H1 (cell line): ENCODE data around the gene PCBP2. TPM values are rescaled to one million over a fixed set of nuclear protein-coding genes. Genes with fewer than 3 reads are reported as not detected.

Source experiments
- CTCF ChIA-PET: fragments of 300-600 bp; sonication (Branson Sonifier 250); formaldehyde crosslinking; loops from one replicate; lab custom pipeline; 2021; ENCODE audit not compliant: partially characterized antibody; lab: Charles Lee
- POLR2A ChIA-PET: fragments of 300-600 bp; sonication (Branson Sonifier 250); formaldehyde crosslinking; loops from one replicate; lab custom pipeline; 2021; ENCODE audit warnings: inconsistent platforms; ENCODE audit not compliant: partially characterized antibody; lab: Charles Lee
- DNase-seq, 2 experiments: peaks; one replicate each; pipeline versions ENCODE4 v3.0.0 to v3.0.0-alpha.2; 2010 to 2022; ENCODE audit warnings: low spot score in 2 of 2, low read depth in 1 of 2, mixed read lengths in 1 of 2
- FAIRE-seq: peaks from 2 replicates; lab custom pipeline; 2011; peaks lifted over from hg19 to GRCh38; lab: Jason Lieb, UNC
- H2AFZ ChIP-seq: 2 replicates; pipeline ENCODE4 v1.8.1; 2012; ENCODE audit warnings: low read length, inconsistent platforms
- H2AK5ac ChIP-seq: 2 replicates; pipeline ENCODE4 v1.6.1; 2013; ENCODE audit warnings: low read depth, low read length
- H2BK120ac ChIP-seq: replicated peaks from 2 replicates; pipeline ENCODE3; 2013; ENCODE audit warnings: low read depth, low read length, inconsistent platforms
- H2BK12ac ChIP-seq: 2 replicates; pipeline ENCODE4 v1.6.1; 2013; ENCODE audit warnings: low read depth, low read length
- H2BK15ac ChIP-seq: 2 replicates; pipeline ENCODE4 v1.6.1; 2013; ENCODE audit warnings: low read length
- H2BK20ac ChIP-seq: 2 replicates; pipeline ENCODE4 v1.6.1; 2013; ENCODE audit warnings: low read length
- H2BK5ac ChIP-seq: 2 replicates; pipeline ENCODE4 v1.6.1; 2013; ENCODE audit warnings: low read depth, low read length
- H3K14ac ChIP-seq: 2 replicates; pipeline ENCODE4 v1.6.1; 2013; ENCODE audit warnings: inconsistent platforms; ENCODE audit not compliant: insufficient read length
- H3K18ac ChIP-seq: 2 replicates; pipeline ENCODE4 v1.6.1; 2013; ENCODE audit warnings: low read length; ENCODE audit errors: extremely low read depth
- H3K23ac ChIP-seq: 2 replicates; pipeline ENCODE4 v1.6.1; 2013; ENCODE audit warnings: inconsistent platforms; ENCODE audit not compliant: insufficient read length
- H3K23me2 ChIP-seq: 2 replicates; pipeline ENCODE4 v1.6.1; 2013; ENCODE audit warnings: low read depth, low read length
- H3K27ac ChIP-seq: 2 replicates; pipeline ENCODE4 v1.6.1; 2011; ENCODE audit warnings: low read depth, low read length, inconsistent platforms
- H3K27me3 ChIP-seq, 4 experiments: replicated peaks in 1 of 4; 1 replicate in 1 of 4; 2 replicates in 3 of 4; pipeline versions ENCODE4 v1.6.1 to v1.8.1; 2011 to 2013; ENCODE audit warnings: low read length in 3 of 4, mild to moderate bottlenecking in 3 of 4, inconsistent platforms in 2 of 4, mixed read lengths in 2 of 4, moderate library complexity in 1 of 4; ENCODE audit not compliant: control insufficient read depth in 3 of 4, insufficient read depth in 3 of 4; ENCODE audit errors: extremely low read depth in 1 of 4
- H3K36me3 ChIP-seq, 4 experiments: 2 replicates each; pipeline versions ENCODE4 v1.6.1 to v1.8.1; 2011 to 2013; ENCODE audit warnings: mild to moderate bottlenecking in 4 of 4, low read length in 3 of 4, moderate library complexity in 2 of 4, control low read depth in 1 of 4, inconsistent platforms in 1 of 4; ENCODE audit not compliant: insufficient read depth in 4 of 4, control insufficient read depth in 2 of 4
- H3K4ac ChIP-seq: replicated peaks from 2 replicates; pipeline ENCODE3; 2013; ENCODE audit warnings: low read length, low read depth, mixed read lengths, inconsistent platforms; ENCODE audit not compliant: insufficient read length
- H3K4me1 ChIP-seq, 4 experiments: replicated peaks in 1 of 4; 1 replicate in 1 of 4; 2 replicates in 3 of 4; pipeline versions ENCODE4 v1.6.1 to v1.8.1; 2011 to 2013; ENCODE audit warnings: low read length in 3 of 4, inconsistent platforms in 2 of 4, mixed read lengths in 1 of 4; ENCODE audit not compliant: insufficient read depth in 4 of 4, control insufficient read depth in 3 of 4
- H3K4me2 ChIP-seq, 2 experiments: 2 replicates each; pipeline versions ENCODE4 v1.6.1 to v1.8.1; 2011 to 2013; ENCODE audit warnings: low read depth in 2 of 2, low read length in 2 of 2, control low read depth in 1 of 2, inconsistent platforms in 1 of 2, mild to moderate bottlenecking in 1 of 2; ENCODE audit not compliant: insufficient read depth in 1 of 2
- H3K4me3 ChIP-seq, 4 experiments: fragments of 200-600, 300-600 bp in 1 of 4; sonication (generic), shearing (Covaris generic), sonication (Bioruptor Twin) in 1 of 4; 2 replicates each; pipeline versions ENCODE4 v1.5.1 to v1.8.1; 2011 to 2016; ENCODE audit warnings: low read length in 4 of 4, low read depth in 3 of 4, control low read depth in 2 of 4, inconsistent platforms in 2 of 4, mild to moderate bottlenecking in 2 of 4, mixed read lengths in 1 of 4, moderate library complexity in 1 of 4; ENCODE audit not compliant: insufficient read depth in 2 of 4; ENCODE audit errors: extremely low read depth in 1 of 4
- H3K56ac ChIP-seq: replicated peaks from 2 replicates; pipeline ENCODE3; 2013; ENCODE audit warnings: low read depth, mild to moderate bottlenecking, mixed read lengths, low read length, inconsistent platforms; ENCODE audit not compliant: insufficient read length
- H3K79me1 ChIP-seq: 2 replicates; pipeline ENCODE4 v1.6.1; 2013; ENCODE audit warnings: low read depth, low read length, control low read depth
- H3K79me2 ChIP-seq, 2 experiments: 2 replicates each; pipeline versions ENCODE4 v1.6.1 to v1.8.1; 2012 to 2013; ENCODE audit warnings: low read length in 2 of 2, mild to moderate bottlenecking in 2 of 2, inconsistent platforms in 1 of 2; ENCODE audit not compliant: insufficient read depth in 2 of 2, control insufficient read depth in 1 of 2
- H3K9ac ChIP-seq, 4 experiments: replicated peaks in 1 of 4; 1 replicate in 1 of 4; 2 replicates in 3 of 4; pipeline versions ENCODE4 v1.6.1 to v1.8.1; 2011 to 2013; ENCODE audit warnings: low read depth in 3 of 4, low read length in 3 of 4, control low read depth in 2 of 4, mild to moderate bottlenecking in 2 of 4, moderate library complexity in 2 of 4, inconsistent platforms in 1 of 4; ENCODE audit errors: extremely low read depth in 1 of 4
- H3K9me3 ChIP-seq, 2 experiments: 2 replicates each; pipeline versions ENCODE4 v1.6.1 to v1.8.1; 2012 to 2013; ENCODE audit warnings: mild to moderate bottlenecking in 2 of 2, moderate library complexity in 2 of 2, control low read depth in 1 of 2, inconsistent platforms in 1 of 2, low read depth in 1 of 2, low read length in 1 of 2, mixed read lengths in 1 of 2; ENCODE audit not compliant: insufficient read depth in 2 of 2
- H4K20me1 ChIP-seq, 2 experiments: replicated peaks in 1 of 2; 2 replicates each; pipeline versions ENCODE3 to v1.8.1; 2011 to 2013; ENCODE audit warnings: inconsistent platforms in 2 of 2, low read length in 2 of 2, mild to moderate bottlenecking in 1 of 2; ENCODE audit not compliant: insufficient read depth in 2 of 2, control insufficient read depth in 1 of 2
- H4K5ac ChIP-seq: 2 replicates; pipeline ENCODE4 v1.6.1; 2013; ENCODE audit warnings: low read length, low read depth, mixed read lengths, inconsistent platforms; ENCODE audit not compliant: insufficient read length
- H4K8ac ChIP-seq: 2 replicates; pipeline ENCODE4 v1.8.0; 2013; ENCODE audit warnings: mild to moderate bottlenecking, moderate library complexity, low read length, inconsistent platforms; ENCODE audit not compliant: insufficient read depth; ENCODE audit errors: extremely low read depth
- H4K91ac ChIP-seq: replicated peaks from 2 replicates; pipeline ENCODE3; 2013; ENCODE audit warnings: low read length, mixed read lengths, inconsistent platforms; ENCODE audit not compliant: insufficient read length
- POLR2A ChIP-seq, 2 experiments: IDR thresholded peaks; 1 replicate in 1 of 2; 2 replicates in 1 of 2; pipeline ENCODE4 v1.6.1; 2011; ENCODE audit warnings: low read depth in 2 of 2, low read length in 2 of 2, mild to moderate bottlenecking in 2 of 2; ENCODE audit errors: control extremely low read depth in 1 of 2
- POLR2AphosphoS5 ChIP-seq: IDR thresholded peaks from 2 replicates; pipeline ENCODE4 v1.6.1; 2011; ENCODE audit warnings: low read depth, low read length
- SIX5 ChIP-seq: IDR thresholded peaks from 2 replicates; pipeline ENCODE4 v1.6.1; 2011; ENCODE audit warnings: mild to moderate bottlenecking, low read depth, low read length
- TCF12 ChIP-seq: IDR thresholded peaks from 2 replicates; pipeline ENCODE4 v1.6.1; 2011; ENCODE audit warnings: low read depth, mild to moderate bottlenecking, low read length
- WGBS, 2 experiments: shearing (Covaris generic) in 1 of 2; methylation state at CpG; one replicate each; pipeline versions ENCODE4 v1.1.6 to v1.1.7; 2013 to 2015; ENCODE audit warnings: low lambda C conversion rate in 2 of 2, mixed read lengths in 2 of 2, inconsistent platforms in 1 of 2, low coverage in 1 of 2, missing lambda C conversion rate in 1 of 2; ENCODE audit not compliant: insufficient replicate concordance in 2 of 2, insufficient coverage in 1 of 2, insufficient read length in 1 of 2; ENCODE audit errors: extremely low coverage in 1 of 2, missing lambda C conversion rate in 1 of 2; 5-methylcytosine and 5-hydroxymethylcytosine counted together
- polyA plus RNA-seq, 7 experiments: library from polyadenylated mRNA; depleted of rRNA in 3 of 7; stranded (reverse) in 5 of 7; unstranded in 2 of 7; fragments of >200 nt in 5 of 7; fragments of 200-250 nt in 2 of 7; gene quantifications; 1 replicate in 5 of 7; 2 replicates in 1 of 7; 4 replicates in 1 of 7; pipeline versions ENCODE4 v1.2.1 to v1.2.3, GENCODE V29; 2011 to 2013; ENCODE audit warnings: missing spikeins in 2 of 7, mixed read lengths in 2 of 7
- total RNA-seq: library from RNA; stranded (reverse); fragmentation: NEBNext Ultra II Directional; extraction: Animal tissue kit (Norgen Biotek cat#: 25700); gene quantifications from 2 replicates; pipeline ENCODE4 v1.2.1, GENCODE V29; 2021

Gene PCBP2
- total and polyA plus RNA-seq, 2 of the 8 experiments (the other 6 are each of a cell fraction or from before 2014, with no cell fraction given): 470 to 1,123 TPM

DNA sequence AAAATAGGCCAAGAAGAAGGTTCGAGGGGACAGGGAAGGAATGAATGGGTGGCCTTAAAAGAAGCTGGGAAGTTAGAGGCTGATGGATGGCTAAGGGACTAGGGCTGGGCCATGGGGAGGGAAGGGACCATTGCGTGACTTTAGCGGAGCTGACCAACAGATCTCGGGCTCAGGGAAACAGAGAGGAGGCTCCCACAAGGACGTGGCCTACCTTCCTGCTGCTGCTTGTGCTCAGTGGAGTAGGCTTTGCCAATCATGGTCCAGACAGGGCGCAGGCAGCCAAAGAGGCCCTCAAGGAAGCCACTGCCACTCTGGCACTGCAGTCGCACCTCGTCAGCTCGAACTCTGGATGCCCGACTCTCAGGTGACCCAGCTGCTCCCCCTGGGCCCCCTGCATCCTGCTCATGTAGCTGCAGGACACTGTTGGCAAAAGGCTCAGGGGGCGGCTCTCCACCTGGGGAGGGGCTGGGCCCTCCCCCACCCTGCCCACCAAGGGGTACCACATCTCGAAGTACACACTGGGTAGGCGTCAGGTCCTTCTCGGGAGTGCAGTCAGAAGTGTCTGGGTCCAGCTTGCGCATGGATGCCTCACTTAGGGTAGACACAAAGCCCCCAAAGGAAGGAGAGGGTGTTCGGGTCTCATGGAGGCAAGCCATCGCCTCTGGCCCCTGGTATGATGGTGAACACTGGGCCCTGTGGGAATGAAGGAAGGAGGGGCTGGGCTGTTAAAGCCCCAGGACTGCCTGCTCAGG lies 35.0 kb downstream of the PCBP2 start:
- Histone ChIP-seq H4K5ac (no peak overlapping the region), H2BK15ac (no peak overlapping the region), H2AFZ (no peak overlapping the region), H3K4me2 (no peak overlapping the region), H3K23me2 (no peaks in the 10 kb centered on the region), H2AK5ac (no peak overlapping the region), H2BK5ac (no peak overlapping the region), H4K91ac (no peak overlapping the region), H3K27ac (no peak overlapping the region), H3K79me1 (no peaks in the 10 kb centered on the region), H3K4me3 (no peak overlapping the region), H3K18ac (no peak overlapping the region), H2BK120ac (no peak overlapping the region), H4K8ac (peak overlapping the region; percentile 35; the same call in 1 of the 2 replicates), H3K4ac (no peak overlapping the region), H3K56ac (no peak overlapping the region), H4K20me1 (peaks cover 12 to 28% of the 10 kb centered on the region in 2 experiments), H3K9ac (no peak overlapping the region), H3K36me3 (peaks cover 2 to 40% (median 14%) of the 10 kb centered on the region in 4 experiments; a peak in 5 of 8 replicates), H3K14ac (no peak overlapping the region), H3K79me2 (no peaks in the 10 kb centered on the region), H2BK12ac (no peak overlapping the region), H2BK20ac (no peak overlapping the region), H3K23ac (no peak overlapping the region), H3K4me1 (peaks cover 0 to 5% (median 0%) of the 10 kb centered on the region in 4 experiments; a peak in 2 of 7 replicates), H3K9me3 (no peaks in the 10 kb centered on the region), H3K27me3 (no peaks in the 10 kb centered on the region)
- DNase-seq (no peak), FAIRE-seq (no peak)
- ChIA-PET POLR2A (interaction anchor here (0.7 to 67.0 kb wide), 3 partner anchors 7 to 65 kb away, joined by 3 to 3397 read pairs (median 3397); partner anchors contain the start of genes MAP3K12, NPFF, PCBP2 and PRR13), CTCF (interaction anchor here (1.0 to 6.7 kb wide), 6 partner anchors 10 to 135 kb away, joined by 3 to 51 read pairs (median 4); partner anchors contain the start of genes MAP3K12 and NPFF)
- 84% methylated on average over 17 of the region's 17 CpGs; no CpG with 5 or more reads in 1 of the 2 experiments for WGBS, 2 experiments
- TF ChIP-seq TCF12: no peak
- peak in 1 of 2 experiments; percentile 32; a peak in 1 of 3 replicates for TF ChIP-seq POLR2A (IDR thresholded peaks at IDR 0.05; ENCODE audit: control extremely low read depth in 1 of 2, low read depth in 2 of 2, low read length in 2 of 2)
- peak; percentile 36; the same call in 1 of the 2 replicates for TF ChIP-seq POLR2AphosphoS5
- no peak for TF ChIP-seq SIX5
